Measurements from ENCODE around the gene CHD1L. TPM values are rescaled to one million over a fixed set of nuclear protein-coding genes. Genes with fewer than 3 reads are reported as not detected.
"Not testable (repeated sequence)": the region's sequence is repeated elsewhere in the genome, so short reads cannot be mapped to it uniquely, and the experiment has no call there.

The CHD1L gene
- polyA plus RNA-seq (ENCODE audit: insufficient read length in 4 of 4) = 10 to 100 TPM; 46.2 to 50.4 (median 48.2) TPM

DNA sequence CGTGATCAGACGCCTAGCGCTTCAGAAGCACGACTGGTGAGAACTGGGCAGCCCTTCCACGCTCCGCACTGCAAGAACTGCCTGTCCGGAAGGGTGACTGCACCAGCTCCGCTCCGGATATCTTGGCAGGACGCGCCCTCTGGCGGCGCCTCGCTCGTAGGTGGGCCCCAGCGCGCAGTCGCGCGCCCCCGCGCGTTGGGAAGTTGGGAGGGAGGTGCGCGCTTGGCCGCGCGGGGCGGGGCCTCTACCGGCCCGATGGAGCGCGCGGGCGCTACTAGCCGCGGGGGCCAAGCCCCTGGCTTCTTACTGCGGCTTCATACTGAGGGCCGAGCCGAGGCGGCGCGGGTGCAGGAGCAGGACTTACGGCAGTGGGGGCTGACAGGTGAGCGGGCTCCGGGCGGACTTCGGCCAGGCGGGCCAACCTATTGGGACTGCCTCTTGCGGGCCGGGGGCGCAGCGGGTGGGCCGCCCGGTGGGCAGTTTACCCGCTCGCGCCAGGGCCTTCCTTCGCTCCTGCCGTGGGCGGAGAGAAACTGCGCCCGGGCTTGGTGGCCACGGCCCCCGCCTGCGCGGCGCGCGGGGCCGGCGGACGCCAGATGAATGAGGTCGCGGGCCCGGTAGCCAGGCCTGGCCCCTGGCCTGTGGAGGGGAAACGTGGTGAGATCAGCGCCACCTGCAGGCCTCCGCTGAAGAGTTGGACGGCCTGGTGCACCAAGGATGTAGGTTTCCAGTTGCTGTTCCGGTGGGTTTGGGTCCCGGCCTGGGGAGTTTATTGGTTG is at the start of gene CHD1L:
Gene CHD1L (plus strand): TSS at position 236 of the 779 bp plus-strand sequence. CDS start 20 bp downstream, at position 256.
- peak; percentile 91 to 95 (median 94) for DNase-seq (ENCODE audit: low read depth in 4 of 4, low spot score in 3 of 4)

DNA sequence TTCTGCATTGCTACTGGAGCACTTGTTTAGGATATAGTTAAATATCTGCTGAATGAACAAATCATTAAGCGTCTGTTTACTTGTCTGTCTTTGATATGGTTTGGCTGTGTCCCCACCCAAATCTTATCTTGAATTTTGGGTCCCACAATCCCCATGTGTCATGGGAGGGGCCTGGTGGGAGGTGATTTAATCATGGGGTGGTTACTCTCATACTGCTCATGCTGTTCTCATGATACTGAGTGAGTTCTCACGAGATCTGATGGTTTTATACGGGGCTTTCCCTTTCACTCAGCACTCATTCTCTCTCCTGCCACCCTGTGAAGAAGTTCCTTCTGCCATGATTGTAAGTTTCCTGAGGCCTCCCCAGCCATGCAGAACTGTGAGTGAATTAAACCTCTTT is 45.2 kb upstream of the CHD1L start:
- DNase-seq (ENCODE audit: low read depth in 4 of 4, low spot score in 3 of 4) = not testable (repeated sequence)

DNA sequence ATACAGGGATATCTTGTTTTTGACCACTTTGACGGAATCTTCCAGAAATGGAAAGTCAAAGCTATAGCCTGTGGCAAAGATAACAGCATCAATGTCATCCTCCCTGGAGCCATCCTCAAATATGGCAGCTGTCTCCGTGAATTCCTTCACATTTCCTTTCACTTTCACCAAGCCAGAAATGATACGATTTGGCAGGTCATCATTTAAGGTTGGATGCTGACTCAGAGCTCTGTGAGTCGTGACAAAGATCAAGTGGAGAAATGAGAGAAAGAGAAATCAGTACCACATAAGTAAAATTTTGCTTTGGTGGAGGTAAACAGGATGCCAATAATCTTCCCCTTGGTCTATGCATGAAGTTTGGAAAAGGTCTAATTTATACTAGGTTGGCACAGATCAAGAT is 41.2 kb upstream of the CHD1L start:
- no peak for DNase-seq (ENCODE audit: low read depth in 4 of 4, low spot score in 3 of 4)

DNA sequence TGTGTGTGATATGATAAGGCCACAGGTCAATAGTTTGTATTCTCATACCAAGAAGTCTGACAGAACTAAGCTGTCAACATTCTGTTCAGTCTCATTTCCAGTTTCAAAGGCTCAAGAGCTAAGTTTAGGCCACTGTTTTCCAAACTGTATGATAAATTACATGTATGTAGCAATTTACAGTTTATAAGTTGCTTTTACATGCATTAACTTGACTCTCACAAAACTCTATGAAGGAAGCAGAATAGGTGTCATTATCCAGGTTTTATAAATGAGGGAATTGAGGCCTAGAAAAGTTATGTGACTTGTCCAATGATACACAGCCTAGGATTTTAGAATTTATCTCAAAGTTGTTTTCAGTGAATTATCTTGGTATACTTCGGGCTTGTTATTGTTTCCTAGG is 40.7 kb upstream of the CHD1L start:
- no peak for DNase-seq (ENCODE audit: low read depth in 4 of 4, low spot score in 3 of 4)

DNA sequence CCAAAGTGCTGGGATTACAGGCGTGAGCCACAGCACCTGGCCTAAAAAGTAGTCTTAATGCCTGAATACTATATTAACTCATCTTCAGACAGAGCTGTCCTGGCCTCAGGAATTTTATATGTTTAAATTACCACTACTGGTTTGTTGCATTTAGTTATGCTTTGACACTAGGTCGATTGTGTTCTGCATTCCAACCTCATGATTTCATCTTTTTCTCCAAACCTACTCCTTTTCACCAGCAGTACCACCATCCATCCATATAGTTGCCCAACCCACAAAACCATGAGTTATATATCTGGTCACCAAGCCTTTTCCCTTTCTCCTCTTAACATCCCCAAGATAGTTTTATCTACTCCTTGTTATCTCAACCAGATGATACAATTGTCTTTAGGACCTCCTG is 39.9 kb upstream of the CHD1L start:
- no peak for DNase-seq (ENCODE audit: low read depth in 4 of 4, low spot score in 3 of 4)

DNA sequence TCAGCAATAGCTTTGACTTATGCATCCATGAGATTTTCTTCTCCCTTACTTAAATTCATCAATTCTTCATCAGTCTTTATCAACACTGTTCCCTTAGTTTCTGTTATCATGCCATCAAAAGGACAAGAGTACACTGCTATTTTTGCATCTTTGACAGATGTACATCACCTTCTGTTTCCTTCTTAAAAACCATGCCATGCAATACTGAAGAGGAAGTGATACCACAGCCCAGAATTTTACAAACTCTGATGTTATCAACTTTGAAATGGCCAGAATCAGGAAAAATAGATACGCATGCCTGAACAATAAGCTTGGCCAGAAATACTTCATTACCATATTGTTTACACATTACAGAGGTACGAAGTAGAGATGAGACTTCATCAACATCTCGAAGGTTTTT is 38.4 kb upstream of the CHD1L start:
- DNase-seq (ENCODE audit: low read depth in 4 of 4, low spot score in 3 of 4) = no peak

DNA sequence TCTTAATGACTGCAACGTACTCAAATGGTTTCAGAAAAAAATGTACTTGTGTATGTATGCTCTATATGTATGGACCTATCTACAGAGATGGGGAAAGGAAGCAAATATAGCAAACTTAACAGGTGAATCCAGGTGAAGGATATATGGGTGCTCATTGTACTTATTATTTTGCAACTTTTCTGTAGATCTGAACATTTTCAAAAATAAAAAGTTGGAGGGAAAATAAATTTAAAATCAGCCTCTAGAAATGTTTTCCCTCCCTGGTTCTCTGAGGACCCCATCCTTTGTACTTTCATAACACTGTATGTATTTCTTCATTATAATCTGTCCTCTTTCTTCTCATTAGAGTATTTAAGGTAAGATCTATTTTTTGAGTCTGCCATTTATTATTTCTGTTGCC is 35.3 kb upstream of the CHD1L start:
- DNase-seq (ENCODE audit: low read depth in 4 of 4, low spot score in 3 of 4) = no peak

DNA sequence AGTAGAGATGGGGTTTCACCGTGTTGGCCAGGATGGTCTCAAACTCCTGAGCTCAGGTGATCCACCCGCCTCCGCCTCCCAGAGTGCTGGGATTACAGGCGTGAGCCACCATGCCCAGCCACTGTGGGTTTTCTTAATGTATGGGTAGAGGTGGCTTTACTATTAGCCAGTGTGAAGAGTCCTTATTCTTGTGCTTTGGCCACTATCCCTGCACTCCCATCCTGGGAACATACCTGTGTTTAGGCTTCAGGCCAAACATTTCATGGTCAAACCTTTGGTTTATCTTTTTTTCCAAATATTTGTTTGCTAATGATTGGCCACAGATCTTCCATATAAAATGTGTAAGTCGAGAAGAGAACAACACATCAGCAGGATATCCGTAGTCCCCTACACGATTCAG is 33.9 kb upstream of the CHD1L start:
- no peak for DNase-seq (ENCODE audit: low read depth in 4 of 4, low spot score in 3 of 4)

DNA sequence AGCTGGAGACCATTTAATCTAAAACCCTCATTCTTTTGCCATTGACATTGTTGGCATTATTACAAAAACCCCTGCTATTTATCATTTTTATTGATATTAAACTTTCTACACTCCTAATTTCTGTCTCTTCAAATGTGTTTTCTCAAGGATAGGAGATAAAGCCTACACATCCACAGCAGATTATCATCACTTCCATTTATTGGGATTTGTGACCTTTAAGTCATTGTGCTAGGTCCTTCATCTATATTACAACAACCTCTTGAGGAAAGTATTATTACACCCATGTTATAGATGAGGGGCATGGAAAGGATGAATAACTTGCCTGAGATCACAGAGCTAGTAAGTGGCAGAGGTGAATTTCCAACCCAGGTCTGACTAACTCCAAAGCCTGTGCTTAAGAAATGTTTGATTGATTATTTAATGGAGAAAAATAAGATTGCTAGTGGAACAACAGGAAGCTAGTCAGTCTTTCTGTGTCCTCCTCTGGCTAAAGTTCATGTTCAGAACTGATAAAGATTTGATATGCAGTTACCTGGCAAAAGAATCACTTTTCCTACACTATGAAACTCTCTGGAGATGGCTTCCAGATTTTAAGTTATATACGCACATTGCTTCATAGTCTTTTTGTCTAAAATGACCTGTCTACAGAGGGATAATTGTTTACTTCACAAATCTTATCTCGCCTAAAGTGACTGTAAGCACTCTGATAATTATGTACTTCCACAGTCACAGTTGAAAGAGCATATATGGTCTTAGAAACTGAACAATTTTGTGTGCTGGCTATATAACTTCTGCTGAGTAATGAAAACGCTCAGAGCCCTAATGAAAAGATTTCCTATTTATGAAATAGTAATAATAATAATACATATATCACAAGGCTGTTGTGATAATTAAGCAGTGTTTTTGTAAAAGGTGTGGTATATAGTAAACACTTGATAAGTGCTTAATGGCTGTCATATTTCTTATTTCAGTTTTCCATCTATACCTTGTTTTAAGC is 32.4 kb upstream of the CHD1L start:
- DNase-seq (ENCODE audit: low read depth in 4 of 4, low spot score in 3 of 4) = no peak

DNA sequence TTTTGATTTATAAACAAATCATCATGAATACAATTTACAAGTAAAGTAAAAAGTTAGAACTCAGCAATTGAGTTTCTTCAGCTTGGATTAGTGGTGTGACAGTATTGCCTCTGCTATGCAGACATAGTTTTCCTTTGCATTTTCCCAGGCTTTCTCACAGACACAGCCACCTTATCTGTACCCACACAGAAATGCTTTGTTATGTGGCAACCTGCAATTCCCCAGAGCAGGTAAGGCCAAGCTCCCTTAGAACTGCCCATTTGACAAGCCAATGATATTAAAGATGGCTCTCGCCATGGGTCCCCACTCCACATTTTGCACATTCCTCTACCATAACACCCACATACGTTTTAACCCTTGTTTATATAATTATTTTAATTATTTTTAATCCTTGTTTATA is 31.5 kb upstream of the CHD1L start:
- DNase-seq (ENCODE audit: low read depth in 4 of 4, low spot score in 3 of 4) = no peak

DNA sequence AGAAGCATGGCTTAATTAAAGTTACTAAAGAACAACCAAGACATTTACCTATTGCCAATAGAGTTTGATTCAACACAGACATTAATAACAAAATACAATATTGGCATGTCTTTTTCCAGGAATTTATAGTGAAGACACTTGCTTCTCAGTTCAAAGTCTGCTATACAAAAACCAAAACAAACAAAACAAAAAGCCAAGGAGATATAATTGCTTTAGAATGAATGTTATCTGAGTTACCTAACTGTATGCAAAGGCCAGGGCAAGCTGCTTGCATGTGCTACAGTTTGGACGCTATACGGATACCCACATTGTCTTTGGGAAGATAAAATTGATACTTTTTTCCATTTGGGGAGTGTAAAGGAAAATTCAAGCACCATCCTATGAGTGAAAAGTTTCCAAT is 30.9 kb upstream of the CHD1L start:
- no peak for DNase-seq (ENCODE audit: low read depth in 4 of 4, low spot score in 3 of 4)

DNA sequence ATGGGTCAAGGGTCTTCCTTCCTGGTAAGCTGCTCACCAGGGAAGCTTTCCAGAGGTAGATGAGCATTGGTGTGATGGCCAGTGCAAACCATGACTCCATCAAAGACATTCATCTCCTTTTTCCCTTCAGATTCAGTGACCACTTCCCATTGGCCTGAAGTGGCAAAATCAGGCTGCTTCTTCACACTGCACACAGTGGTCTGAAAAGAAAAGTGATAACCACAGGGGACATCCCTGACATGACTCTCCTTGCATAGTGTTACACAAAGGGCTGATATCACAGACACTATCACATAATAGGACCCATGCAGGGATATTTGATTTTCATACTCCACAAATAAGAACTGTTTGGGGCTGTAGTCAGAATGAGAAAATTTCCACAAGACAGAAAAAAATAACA is 29.2 kb upstream of the CHD1L start:
- no peak for DNase-seq (ENCODE audit: low read depth in 4 of 4, low spot score in 3 of 4)

DNA sequence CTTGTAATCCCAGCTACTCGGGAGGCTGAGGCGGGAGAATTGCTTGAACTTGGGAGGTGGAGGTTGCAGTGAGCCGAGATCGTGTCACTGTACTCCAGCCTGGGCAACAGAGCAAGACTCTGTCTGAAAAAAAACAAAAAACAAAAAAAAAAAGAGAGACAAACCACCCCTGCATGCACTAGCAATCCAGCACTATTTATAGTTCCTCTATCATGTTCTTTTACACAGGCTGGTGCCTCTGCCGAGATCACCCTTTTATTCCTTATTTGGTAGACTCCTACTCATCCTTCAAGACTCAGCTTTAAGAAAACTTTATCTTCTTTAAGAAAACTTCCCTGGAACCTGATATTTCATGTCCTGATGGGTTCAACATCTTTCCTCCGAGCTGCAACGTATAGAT is 28.2 kb upstream of the CHD1L start:
- DNase-seq (ENCODE audit: low read depth in 4 of 4, low spot score in 3 of 4) = no peak

DNA sequence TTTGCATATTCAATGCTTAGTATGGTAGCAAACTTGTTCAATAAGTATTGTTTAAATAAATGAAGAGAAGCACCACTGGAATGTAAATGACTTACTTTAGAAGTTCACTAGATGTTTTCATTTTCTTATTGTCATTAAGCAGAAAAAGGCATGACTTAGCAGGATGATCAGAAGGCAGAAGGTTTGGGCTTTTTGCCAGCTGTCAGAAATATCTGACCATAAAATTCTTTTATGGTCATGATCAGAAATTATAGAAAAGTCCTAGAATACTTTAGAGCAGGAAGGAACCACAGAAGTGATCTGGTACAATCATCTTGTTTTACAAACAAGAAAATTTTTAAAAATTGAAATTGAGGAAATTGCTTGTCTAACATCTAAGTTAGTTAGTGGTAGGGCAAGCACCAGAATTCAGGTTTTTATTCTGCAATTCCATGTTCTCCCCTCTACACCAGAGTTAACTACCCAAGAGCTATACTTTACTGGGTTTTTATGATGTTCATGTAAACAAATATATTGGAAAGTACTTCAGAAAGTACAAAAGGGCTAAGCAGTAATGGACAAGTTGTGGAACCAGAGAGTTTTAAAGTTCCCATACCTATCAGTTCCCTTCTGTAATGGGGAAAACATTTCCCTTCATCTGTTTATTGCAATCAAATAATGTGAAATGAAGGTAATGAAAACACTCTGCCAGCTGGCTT is 27.5 kb upstream of the CHD1L start:
- DNase-seq (ENCODE audit: low read depth in 4 of 4, low spot score in 3 of 4) = no peak

DNA sequence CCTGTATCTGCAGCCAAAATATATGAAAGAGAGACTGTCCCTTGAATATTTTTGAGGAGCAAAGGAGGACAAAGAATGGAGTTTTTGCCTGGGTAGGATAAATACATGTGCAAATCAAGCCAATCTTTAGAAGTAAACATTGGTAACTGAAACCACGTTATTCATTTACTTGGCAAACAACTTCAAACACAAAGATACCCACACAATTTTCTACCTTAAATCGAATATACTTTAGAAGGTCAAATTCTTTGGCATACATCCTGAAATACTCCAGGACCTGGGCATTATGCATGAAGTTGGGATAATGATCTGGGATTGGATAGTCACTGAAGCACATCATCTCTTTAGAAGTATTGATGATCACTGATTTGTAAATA is 27.0 kb upstream of the CHD1L start:
- DNase-seq (ENCODE audit: low read depth in 4 of 4, low spot score in 3 of 4) = no peak

DNA sequence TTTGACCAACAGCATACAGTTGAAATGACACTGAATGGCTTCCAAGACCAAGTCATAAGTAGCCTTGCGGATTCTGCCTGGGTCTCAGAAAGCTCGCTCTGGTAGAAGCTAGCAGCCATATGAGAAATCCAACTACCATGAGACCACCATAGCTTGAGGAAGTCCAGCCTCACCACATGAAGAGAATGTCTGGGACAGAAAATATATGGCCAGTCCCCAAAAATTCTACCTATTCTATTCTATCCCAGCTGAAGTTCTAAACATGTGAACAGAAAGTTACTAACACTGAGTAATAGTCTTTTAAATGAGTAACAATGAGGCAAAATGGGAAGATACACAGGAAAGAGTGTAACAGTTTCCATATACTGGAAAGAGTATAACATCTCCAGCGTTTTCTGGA is 26.4 kb upstream of the CHD1L start:
- DNase-seq (ENCODE audit: low read depth in 4 of 4, low spot score in 3 of 4) = no peak

DNA sequence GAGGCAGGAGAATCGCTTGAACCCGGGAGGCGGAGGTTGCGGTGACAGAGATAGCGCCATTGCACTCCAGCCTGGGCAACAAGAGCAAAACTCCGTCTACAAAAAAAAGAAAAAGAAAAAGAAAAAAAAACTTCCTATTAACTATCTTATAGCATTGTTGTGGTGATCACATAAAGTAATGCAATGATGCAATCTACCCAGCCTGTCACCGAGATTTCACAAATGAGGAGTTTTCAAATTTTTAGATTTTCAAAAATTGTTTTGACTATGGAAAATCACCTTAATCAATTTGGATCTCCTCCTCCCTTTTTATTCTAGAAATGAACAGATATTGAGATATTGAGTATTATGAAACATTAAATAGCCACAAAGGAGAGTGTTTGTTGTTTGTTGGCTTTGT is 25.3 kb upstream of the CHD1L start:
- DNase-seq (ENCODE audit: low read depth in 4 of 4, low spot score in 3 of 4) = no peak

DNA sequence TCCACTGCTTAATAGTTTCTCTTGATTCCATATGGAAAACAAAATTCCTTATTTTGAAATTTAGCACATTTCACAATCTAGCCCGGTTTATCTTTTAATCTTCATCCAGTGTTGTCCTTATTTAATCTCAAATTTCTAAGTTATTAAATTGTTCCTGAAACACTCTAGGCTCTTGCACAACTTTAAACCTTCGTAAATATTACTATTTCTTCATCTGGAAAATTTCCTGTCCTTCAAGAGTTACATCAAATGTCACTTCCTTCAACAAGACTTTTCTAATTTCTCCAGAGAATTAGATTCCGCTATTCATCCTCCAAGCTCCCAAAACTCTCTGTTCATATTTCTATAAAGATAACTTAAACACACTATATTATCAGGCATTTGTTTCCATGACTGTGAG is 23.9 kb upstream of the CHD1L start:
- DNase-seq (ENCODE audit: low read depth in 4 of 4, low spot score in 3 of 4) = no peak

DNA sequence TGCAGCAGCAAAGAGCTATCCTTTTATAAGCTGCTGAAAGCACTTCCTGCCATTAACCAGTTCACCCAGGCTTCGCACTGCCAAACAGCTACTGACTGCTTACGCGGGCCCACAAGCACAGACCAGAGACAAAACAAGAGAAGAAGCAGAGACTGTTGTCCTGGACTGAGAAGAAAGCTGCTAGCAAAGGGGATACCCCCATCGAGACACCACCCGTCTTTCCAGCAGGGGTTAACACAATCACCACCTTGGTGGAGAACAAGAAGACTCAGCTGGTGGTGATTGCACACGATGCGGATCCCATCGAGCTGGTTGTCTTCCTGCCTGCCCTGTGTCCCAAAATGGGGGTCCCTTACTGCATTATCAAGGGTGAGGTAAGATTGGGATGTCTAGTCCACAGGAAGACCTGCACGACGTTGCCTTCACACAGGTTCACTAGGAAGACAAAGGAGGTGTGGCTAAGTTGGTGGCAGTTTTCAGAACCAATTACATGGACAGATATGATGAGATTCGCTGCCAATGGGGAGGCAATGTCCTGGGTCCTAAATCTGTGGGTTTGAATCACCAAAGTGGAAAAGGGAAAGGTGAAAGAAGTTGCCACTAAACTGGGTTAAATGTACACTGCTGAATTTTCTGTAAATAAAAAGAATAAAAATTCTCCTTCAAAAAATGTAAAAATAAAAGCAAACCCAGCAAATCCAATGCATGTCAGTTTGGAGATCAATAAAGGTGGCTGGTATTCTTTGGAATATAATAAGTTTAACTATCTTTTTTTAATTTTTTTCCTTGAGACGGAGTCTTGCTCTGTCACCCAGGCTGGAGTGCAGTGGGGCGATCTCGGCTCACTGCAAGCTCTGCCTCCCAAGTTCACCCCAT is 18.5 kb upstream of the CHD1L start:
- no peak for DNase-seq (ENCODE audit: low read depth in 4 of 4, low spot score in 3 of 4)

DNA sequence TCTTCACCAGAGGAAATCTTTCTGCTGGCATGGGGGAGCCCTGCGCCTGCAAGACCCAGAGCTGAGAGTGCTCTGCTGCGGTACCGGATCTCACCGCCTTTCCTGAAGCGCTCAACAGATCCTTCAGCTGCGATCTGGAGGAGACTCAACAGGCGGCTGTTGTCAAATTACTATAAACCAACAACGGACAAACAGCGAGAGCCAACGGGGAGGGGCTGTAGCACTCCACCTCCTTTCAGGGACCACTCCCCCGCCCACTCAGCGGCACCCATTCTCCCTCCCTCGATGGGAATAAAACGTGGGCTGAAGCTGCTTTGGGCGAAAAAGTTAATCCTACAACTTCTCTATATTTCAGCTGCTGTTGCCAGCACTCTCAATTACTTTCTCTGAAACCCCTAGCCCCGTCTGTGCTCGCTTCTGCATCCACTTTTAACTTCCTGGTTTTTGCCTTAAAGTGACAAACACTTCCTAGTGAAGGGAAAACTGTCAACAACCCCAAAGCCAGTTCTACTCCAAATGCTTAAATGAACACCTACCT is 17.2 kb upstream of the CHD1L start, which contains the start of gene FMO5:
Gene FMO5 (minus strand): TSS at position 147 of the 538 bp plus-strand sequence. CDS start 310 bp downstream, outside the sequence.
- peak; percentile 54 to 68 (median 58) for DNase-seq (ENCODE audit: low read depth in 4 of 4, low spot score in 3 of 4)

Data from right renal pelvis (tissue), 4 donors.